HG02642 (cell line): ENCODE measurements around the gene MBNL3.
A peak's percentile ranks its signal among the peaks of the same experiment; 100 is the strongest.

ENCODE experiments used
- ATAC-seq: cut with Tn5 transposase; IDR thresholded peaks from one replicate; pipeline ENCODE4 v1.9.1; 2021; ENCODE audit warnings: mild to moderate bottlenecking; ENCODE audit not compliant: unreplicated experiment, poor library complexity

MBNL3 gene, protein sequence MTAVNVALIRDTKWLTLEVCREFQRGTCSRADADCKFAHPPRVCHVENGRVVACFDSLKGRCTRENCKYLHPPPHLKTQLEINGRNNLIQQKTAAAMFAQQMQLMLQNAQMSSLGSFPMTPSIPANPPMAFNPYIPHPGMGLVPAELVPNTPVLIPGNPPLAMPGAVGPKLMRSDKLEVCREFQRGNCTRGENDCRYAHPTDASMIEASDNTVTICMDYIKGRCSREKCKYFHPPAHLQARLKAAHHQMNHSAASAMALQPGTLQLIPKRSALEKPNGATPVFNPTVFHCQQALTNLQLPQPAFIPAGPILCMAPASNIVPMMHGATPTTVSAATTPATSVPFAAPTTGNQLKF

DNA sequence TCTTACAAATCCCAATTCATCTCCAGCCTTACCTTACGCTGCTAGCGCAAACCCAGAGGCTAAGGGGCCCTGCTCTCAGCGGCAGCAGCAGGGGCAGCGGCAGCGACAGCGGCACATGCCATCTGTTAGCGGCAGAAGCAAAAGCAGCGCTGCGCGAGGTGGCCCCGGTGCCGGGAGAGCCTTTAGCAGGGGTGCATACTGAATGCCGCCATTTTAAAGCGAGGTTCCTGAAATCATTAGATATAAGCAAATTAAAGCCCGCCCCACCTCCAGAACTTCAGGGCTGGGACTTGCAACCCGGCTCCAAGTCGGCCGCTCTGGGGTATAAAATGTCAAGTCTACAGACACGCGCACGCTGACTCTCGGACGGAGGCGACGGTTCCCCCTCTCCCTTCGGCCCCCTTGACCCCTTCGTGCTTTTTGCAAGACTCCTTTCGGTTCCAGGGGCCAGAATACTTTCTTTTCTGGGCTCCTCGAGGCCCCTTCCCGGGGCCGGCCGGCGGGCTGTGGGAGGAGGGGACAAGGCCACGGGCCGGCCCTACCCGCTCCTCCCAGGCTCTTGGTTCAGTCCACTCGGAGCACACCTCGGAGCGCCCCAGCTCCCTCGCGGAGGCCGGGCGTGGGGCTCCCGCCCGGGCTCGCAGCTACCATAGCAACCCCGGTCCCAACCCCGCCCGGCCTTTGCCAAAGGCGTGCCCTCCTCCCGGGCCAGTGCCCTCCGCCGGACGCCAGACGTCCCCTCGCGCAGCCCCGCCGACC lies at the start of gene MBNL3:
TSS of gene MBNL3 (minus strand) at position 220 of the 759 bp plus-strand sequence. CDS start 49,427 bp downstream, outside the sequence.
- ATAC-seq: peak; percentile 72

- no peak for ATAC-seq
Measured at GRCh38 chrX:132533409-132533808, 44.6 kb upstream of the MBNL3 start.

- ATAC-seq: no peak
Measured at GRCh38 chrX:132532913-132533312, 44.1 kb upstream of the MBNL3 start.

- ATAC-seq: no peak
Measured at GRCh38 chrX:132532097-132532496, 43.3 kb upstream of the MBNL3 start.

DNA sequence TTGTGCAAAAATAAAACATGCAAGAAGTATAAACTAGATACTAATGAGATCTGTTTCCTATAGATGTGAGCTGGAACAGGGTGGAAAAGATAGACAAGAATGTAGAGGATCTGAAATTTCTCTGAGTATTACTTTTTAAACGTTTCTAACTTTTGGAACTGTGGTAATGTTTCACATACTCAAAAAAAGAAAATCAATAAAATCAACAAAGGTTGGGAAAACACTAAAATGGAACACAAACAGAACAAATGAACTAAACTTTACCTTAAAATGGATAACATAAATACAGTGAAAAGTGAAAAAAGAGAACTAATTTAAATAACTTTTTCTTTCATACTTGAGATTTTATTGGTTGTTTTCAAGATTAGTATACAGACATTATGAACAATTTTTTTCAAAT lies 32.0 kb upstream of the MBNL3 start:
- no peak for ATAC-seq

DNA sequence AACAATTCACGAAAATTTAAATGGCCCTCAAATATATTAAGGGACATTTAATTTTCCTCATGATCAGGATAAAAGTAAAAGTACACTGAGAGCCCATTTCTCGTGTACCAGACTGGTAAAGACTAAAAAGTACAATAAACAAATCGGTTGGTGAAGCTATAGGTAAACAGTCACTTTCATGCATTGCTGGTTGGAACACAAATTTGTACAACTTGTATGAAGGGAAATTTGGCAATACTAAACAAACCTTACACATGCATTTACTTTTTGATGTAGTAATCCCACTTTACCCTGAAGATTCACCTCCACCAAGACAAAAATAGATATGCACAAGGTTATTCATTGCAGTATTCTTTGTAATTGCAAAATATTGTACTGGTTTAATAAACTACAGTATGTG lies 31.4 kb upstream of the MBNL3 start:
- no peak for ATAC-seq

DNA sequence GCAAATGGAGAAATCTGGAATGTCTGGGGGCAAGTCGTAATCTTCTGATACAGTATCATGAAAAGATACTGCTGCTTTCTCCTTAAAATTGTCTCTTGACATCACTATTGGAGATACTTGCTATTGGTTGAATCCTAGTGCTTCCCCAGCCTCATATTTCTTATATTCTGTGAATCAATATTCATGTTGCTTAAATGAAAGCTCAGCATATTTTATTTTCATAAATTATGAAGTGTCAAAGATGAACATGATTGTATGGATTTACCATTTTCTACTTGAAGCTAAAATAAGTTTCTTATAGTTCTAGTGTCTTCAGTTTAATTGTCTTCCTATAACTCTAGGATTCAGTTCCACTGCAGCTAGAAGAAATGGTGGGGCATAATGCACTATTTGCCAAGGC lies 29.6 kb upstream of the MBNL3 start:
- ATAC-seq: no peak

DNA sequence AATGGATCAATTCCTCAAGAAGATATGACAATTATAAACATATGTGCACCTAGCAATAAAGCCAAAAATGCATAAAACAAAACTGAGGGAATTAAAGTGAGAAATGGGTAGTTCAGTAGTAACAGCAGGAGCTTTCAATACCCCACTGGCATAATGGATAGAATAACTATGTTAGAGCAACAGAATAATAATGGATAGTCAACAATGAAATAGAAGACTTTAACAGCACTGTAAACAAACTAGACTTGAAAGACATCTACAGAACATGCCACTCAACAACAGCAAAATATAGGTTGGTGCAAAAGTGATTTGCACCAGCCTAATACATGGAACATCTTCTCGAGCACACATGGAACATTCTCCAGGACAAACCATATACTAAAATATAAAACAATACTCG lies 20.0 kb upstream of the MBNL3 start:
- no peak for ATAC-seq

DNA sequence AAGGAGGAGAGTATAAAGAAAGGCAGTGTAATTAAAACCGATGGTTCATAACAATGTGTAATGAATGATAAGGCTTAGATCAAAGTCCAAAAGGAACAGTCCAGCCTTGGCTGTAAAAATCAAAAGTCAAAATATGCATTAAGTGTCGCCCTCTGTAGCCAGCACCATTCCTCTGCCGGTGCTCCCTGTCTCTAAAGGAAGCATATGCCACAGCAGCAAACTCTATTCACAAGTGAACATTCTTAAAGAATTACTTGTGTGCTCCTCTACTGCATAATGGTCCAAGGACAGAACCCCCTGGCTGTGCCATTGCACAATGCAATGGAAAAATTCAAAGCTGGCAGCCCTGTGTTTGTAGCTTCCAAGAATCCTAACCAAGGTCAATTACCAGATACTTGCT lies 16.3 kb upstream of the MBNL3 start:
- ATAC-seq: no peak

GRCh38 chrX:132504417-132504816 lies 15.6 kb upstream of the MBNL3 start:
- ATAC-seq: no peak

- no peak for ATAC-seq
Measured at GRCh38 chrX:132501606-132502005, 12.8 kb upstream of the MBNL3 start.

DNA sequence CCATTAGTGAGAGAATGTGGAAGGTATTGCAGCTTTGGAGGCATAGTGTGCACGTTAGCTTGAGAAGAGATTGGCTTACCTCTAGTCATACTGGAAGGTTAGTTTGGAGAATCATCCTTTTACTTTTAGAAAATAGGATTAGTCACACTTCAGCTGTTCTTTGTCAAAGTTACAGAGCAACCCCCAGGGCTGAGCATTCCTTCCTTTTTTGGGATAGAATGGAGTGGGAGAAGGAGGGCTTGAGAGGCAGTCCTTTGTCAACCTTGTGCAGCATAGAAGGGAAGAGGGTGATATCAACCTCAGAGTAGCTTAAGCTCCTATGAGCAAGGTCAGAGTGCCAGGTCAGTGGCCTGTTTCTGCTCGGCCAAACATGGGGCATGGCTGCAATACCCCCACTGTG lies 8.6 kb upstream of the MBNL3 start:
- ATAC-seq: no peak

- no peak for ATAC-seq
Measured at GRCh38 chrX:132493095-132493494, 4.3 kb upstream of the MBNL3 start.

- ATAC-seq: peak; percentile 36
Measured at GRCh38 chrX:132491191-132491590, 2.4 kb upstream of the MBNL3 start.

- ATAC-seq: peak; percentile 41
Measured at GRCh38 chrX:132489578-132490419, 961 bp upstream of the MBNL3 start.

GRCh38 chrX:132488180-132488705 lies 595 bp downstream of the MBNL3 start:
- ATAC-seq: no peak

GRCh38 chrX:132486599-132487178 lies 2.1 kb downstream of the MBNL3 start:
- no peak for ATAC-seq

GRCh38 chrX:132483951-132484350 lies 4.9 kb downstream of the MBNL3 start:
- ATAC-seq: no peak

DNA sequence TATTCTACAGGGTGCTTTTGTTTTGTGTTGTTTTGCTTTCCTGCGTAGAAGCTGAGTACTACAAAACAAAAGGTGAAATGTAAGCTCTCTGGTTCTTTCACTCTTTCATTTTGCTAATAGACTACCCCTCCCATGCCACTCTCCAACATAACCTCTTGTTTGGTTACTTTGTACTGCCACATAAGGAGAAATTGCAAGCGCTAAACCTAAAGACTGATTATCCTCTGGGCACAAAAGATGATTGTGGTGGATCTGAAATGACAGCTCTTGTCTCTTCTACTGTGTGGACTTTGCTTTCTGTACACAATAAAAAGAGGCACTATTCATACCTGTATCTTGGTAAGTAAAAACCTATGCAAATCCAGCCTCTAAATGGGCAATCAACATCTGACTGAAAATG lies 5.3 kb downstream of the MBNL3 start:
- no peak for ATAC-seq

DNA sequence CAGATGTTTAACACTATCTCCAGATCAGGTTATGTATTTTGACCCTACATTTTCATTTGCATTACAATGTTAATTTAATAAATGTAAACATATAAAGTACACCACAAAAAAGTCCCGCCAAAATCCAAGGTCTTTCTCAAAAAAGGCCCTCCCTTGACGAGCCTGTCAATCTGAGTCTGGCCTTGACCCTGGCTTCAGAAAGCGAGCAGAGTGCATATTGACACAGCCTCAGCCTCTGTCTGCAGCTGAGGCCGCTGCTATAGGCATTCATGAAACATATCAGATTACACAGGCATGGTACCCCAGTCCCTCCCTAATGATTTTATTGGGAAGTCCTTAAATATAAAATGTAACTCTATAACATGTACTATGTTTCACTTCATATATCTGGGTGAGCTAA lies 6.2 kb downstream of the MBNL3 start:
- ATAC-seq: no peak
